Stomach (tissue), 9 donors: Measurements from ENCODE around the gene ARHGEF4. TPM values are rescaled to one million over a fixed set of nuclear protein-coding genes. Genes with fewer than 3 reads are reported as not detected.

Experiments used
- DNase-seq, 2 donors: peaks; one replicate each; pipeline versions ENCODE4 v3.0.0 to v3.0.0-alpha.2; 2013 to 2019
- H3K27ac ChIP-seq, 5 donors: fragments of 200-600 bp in 4 of 5; sonication (generic) in 4 of 5; one replicate each; pipeline ENCODE4 v1.5.1; 2013 to 2019; ENCODE audit warnings: mild to moderate bottlenecking in 1 of 5, moderate library complexity in 1 of 5
- H3K27me3 ChIP-seq, 3 donors: fragments of 200-600 bp; sonication (generic); one replicate each; pipeline ENCODE4 v1.5.1; 2017 to 2019; ENCODE audit warnings: mixed run types in 1 of 3
- H3K36me3 ChIP-seq, 4 donors: fragments of 200-600 bp; sonication (generic); 1 replicate in 3 of 4; 2 replicates in 1 of 4; pipeline ENCODE4 v1.5.1; 2016 to 2019
- H3K4me1 ChIP-seq, 4 donors: fragments of 200-600 bp; sonication (generic); one replicate each; pipeline ENCODE4 v1.5.1; 2016 to 2019
- H3K4me3 ChIP-seq, 4 donors: fragments of 200-600 bp; sonication (generic) in 3 of 4; one replicate each; pipeline ENCODE4 v1.5.1; 2016 to 2019; ENCODE audit warnings: mild to moderate bottlenecking in 1 of 4
- H3K9me3 ChIP-seq, 4 donors: fragments of 200-600 bp; sonication (generic); one replicate each; pipeline ENCODE4 v1.5.1; 2016 to 2019
- CTCF ChIP-seq, 7 experiments: fragments of 450-650 bp in 4 of 7; fragments of 200-600 bp in 3 of 7; sonication (generic) in 3 of 7; IDR thresholded peaks; one replicate each; pipeline ENCODE4 v1.5.1; 2016 to 2019; ENCODE audit warnings: antibody characterized with exemption in 7 of 7, control low read depth in 2 of 7, mild to moderate bottlenecking in 1 of 7
- EP300 ChIP-seq: sonication (generic); formaldehyde crosslinking; IDR thresholded peaks from one replicate; pipeline ENCODE4 v1.6.1; 2017; ENCODE audit warnings: antibody characterized with exemption
- POLR2A ChIP-seq, 4 donors: fragments of 450-650 bp; IDR thresholded peaks; one replicate each; pipeline ENCODE4 v1.6.1; 2016; ENCODE audit warnings: antibody characterized with exemption in 4 of 4, control low read depth in 2 of 4, mild to moderate bottlenecking in 1 of 4, moderate library complexity in 1 of 4
- POLR2AphosphoS5 ChIP-seq, 3 donors: sonication (generic); formaldehyde crosslinking; IDR thresholded peaks; one replicate each; pipeline ENCODE4 v1.6.1; 2016; ENCODE audit warnings: antibody characterized with exemption in 3 of 3
- WGBS, 5 donors: extraction: QIAGEN DNeasy Blood & Tissue Kit in 3 of 5; methylation state at CpG; one replicate each; pipeline versions ENCODE4 v1.1.5 to v1.1.7; 2013 to 2018; 5-methylcytosine and 5-hydroxymethylcytosine counted together
- intact Hi-C: fragments of 100-400 bp; cut with DNase I; formaldehyde crosslinking; loops from one replicate; pipeline ENCODE4 v1.15.1; 2023; ENCODE audit warnings: low total_unique reads
- polyA plus RNA-seq, 3 donors: library from polyadenylated mRNA; stranded (reverse); fragments of 200-250 nt; gene quantifications; one replicate each; pipeline ENCODE4 v1.2.3, GENCODE V29; 2013
- total RNA-seq, 5 donors: library from RNA; depleted of rRNA; stranded (reverse); fragments of >200 nt; gene quantifications; one replicate each; pipeline versions ENCODE4 v1.1.0 to v1.2.3, GENCODE V29; 2014 to 2016
- donor health status: healthy with polysubstance abuse.
- donor health status: Bipolar disorder and iron deficiency.
- donor health status: healthy.

ARHGEF4 gene
- total and polyA plus RNA-seq, 8 donors = 1.4 to 32.3 (median 11.2) TPM; not detected in 1

DNA sequence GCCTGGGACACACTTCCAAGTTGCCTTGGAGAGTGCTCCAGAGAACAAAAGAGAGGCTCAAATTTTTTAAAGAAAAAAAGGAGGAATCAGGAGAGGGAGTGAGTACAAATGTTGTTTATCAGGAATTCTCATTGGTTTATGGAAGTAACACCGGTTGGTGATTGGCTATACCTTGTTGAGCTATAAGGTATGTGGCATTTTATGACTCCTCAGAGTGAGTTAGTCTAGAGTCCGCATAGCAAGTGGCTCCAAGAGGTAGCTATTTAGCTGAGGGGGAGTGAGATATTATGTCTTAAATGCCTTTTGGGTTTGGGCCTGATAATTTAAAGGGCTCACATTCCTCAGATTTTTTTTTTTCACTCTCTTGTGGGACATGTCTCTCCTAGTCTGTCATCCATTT is 85.7 kb downstream of the ARHGEF4 start:
- peaks cover 0 to 5% (median 0%) of the 10 kb centered on the region in 4 donors for H3K9me3 ChIP-seq
- intact Hi-C loops = loop anchor here (5.0 kb wide), 1 partner anchor 125 kb away; no protein-coding TSS in a partner anchor
- no peak overlapping the region for H3K4me3 ChIP-seq
- H3K4me1 ChIP-seq = no peaks in the 10 kb centered on the region
- TF ChIP-seq POLR2A (IDR thresholded peaks at IDR 0.05) = no peak
- TF ChIP-seq EP300 = no peak
- H3K36me3 ChIP-seq = no peaks in the 10 kb centered on the region
- H3K27me3 ChIP-seq = peaks cover 0 to 10% (median 0%) of the 10 kb centered on the region in 3 donors
- no peak for DNase-seq
- no peak overlapping the region for H3K27ac ChIP-seq
- WGBS, 5 donors = 90 to 96% (median 93%) methylated on average over 2 of the region's 2 CpGs

DNA sequence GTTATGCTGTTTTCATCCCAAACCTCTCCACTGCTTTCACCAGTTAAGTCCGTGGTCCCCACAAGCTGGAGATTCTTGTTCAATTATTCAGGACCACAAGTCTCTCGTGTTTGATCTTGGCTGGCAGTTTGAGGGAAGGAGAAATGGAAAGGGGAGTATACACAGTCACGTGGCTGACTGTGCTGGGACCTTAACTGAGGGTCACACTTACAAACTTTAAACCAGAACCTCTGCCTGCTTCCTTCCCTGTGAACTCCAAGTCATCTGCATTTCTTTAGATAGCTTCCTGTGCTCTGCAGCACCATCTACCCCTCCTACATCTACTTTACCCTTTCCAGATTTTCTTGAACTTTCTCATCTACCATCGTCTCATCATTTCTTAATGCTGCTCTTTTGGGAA is 91.7 kb downstream of the ARHGEF4 start:
- Histone ChIP-seq H3K27ac (no peak overlapping the region), H3K4me1 (no peaks in the 10 kb centered on the region), H3K4me3 (no peak overlapping the region), H3K9me3 (peaks cover 0 to 7% (median 5%) of the 10 kb centered on the region in 4 donors), H3K27me3 (peaks cover 0 to 4% (median 0%) of the 10 kb centered on the region in 3 donors), H3K36me3 (no peaks in the 10 kb centered on the region)
- no peak for DNase-seq
- intact Hi-C loops = no loop called here
- WGBS, 5 donors = 49 to 58% (median 57%) methylated on average over 4 of the region's 4 CpGs
- TF ChIP-seq POLR2A (IDR thresholded peaks at IDR 0.05) (no peak), CTCF (IDR thresholded peaks at IDR 0.05) (no peak), EP300 (no peak), POLR2AphosphoS5 (IDR thresholded peaks at IDR 0.05) (no peak)

GRCh38 chr2:130930740-130931659 is 94.3 kb downstream of the ARHGEF4 start:
- H3K4me1 ChIP-seq = no peaks in the 10 kb centered on the region
- H3K27ac ChIP-seq = no peak overlapping the region
- intact Hi-C loops = no loop called here
- no peak for DNase-seq
- no peaks in the 10 kb centered on the region for H3K36me3 ChIP-seq
- peaks cover 0 to 15% (median 8%) of the 10 kb centered on the region in 4 donors for H3K9me3 ChIP-seq
- no peak overlapping the region for H3K4me3 ChIP-seq
- 76 to 86% (median 82%) methylated on average over 12 of the region's 12 CpGs for WGBS, 5 donors
- H3K27me3 ChIP-seq = peaks cover 0 to 4% (median 0%) of the 10 kb centered on the region in 3 donors
- no peak for TF ChIP-seq EP300
- TF ChIP-seq POLR2AphosphoS5 (IDR thresholded peaks at IDR 0.05) = no peak
- no peak for TF ChIP-seq POLR2A (IDR thresholded peaks at IDR 0.05)
- TF ChIP-seq CTCF (IDR thresholded peaks at IDR 0.05) = no peak

DNA sequence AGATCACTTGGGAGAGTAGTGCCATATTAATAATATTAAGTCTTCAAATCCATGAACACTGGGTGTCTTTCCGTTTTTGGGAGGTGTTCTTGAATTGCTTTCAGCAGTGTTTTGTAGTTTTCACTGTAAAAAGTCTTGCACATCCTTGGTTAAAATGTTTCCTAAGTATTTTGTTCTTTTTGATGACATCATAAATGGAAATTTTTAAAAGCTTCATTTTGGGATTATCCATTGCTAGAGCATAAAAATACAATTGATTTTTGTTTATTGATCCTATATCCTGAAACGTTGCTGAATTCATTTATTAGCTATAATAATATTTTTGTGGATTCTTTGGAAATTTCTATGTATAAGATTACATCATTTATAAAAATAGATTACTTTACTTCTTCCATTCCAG is 96.8 kb downstream of the ARHGEF4 start:
- TF ChIP-seq POLR2AphosphoS5 (IDR thresholded peaks at IDR 0.05) (no peak), POLR2A (IDR thresholded peaks at IDR 0.05) (no peak), CTCF (IDR thresholded peaks at IDR 0.05) (no peak), EP300 (no peak)
- DNase-seq = no peak
- peaks cover 0 to 25% (median 13%) of the 10 kb centered on the region in 4 donors for H3K9me3 ChIP-seq
- H3K4me1 ChIP-seq = no peaks in the 10 kb centered on the region
- intact Hi-C loops = no loop called here
- H3K27me3 ChIP-seq = peaks cover 0 to 4% (median 0%) of the 10 kb centered on the region in 3 donors
- no peak overlapping the region for H3K27ac ChIP-seq
- WGBS, 5 donors = 36 to 55% (median 39%) methylated on average over 2 of the region's 2 CpGs
- no peak overlapping the region for H3K4me3 ChIP-seq
- H3K36me3 ChIP-seq = no peaks in the 10 kb centered on the region

GRCh38 chr2:130936451-130936850 is 99.7 kb downstream of the ARHGEF4 start:
- Histone ChIP-seq H3K36me3 (no peaks in the 10 kb centered on the region), H3K27ac (no peak overlapping the region), H3K4me1 (no peaks in the 10 kb centered on the region), H3K9me3 (peaks cover 0 to 25% (median 13%) of the 10 kb centered on the region in 4 donors), H3K27me3 (no peaks in the 10 kb centered on the region), H3K4me3 (no peak overlapping the region)
- DNase-seq = no peak
- intact Hi-C loops = no loop called here
- TF ChIP-seq POLR2A (IDR thresholded peaks at IDR 0.05) = no peak
- no peak for TF ChIP-seq POLR2AphosphoS5 (IDR thresholded peaks at IDR 0.05)
- TF ChIP-seq CTCF (IDR thresholded peaks at IDR 0.05) = no peak
- TF ChIP-seq EP300 = no peak
